ENCODE measurements around the gene SERPINB3.
"Not testable (repeated sequence)": the region's sequence is repeated elsewhere in the genome, so short reads cannot be mapped to it uniquely, and the experiment has no call there.

The SERPINB3 gene

DNA sequence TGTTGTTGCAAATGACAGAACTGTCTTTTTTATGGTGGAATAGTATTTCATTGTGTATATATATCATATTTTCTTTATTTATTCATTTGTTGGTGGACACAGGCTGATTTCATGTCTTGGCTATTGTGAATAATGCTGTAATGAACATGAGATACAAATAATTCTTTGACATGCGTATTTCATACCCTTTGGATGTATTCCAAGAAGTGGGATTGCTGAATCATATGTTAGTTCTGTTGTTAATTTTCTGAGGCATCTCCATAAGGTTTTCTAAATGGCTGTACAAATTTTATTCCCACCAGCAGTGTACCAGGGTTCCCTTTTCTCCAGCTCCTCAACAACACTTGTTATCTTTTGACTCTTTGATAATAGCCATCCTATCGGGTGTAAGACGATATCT, 11.4 kb downstream of the SERPINB3 start:
- H3K4me3 ChIP-seq (ENCODE audit: low read depth in 1 of 5, low read length in 5 of 5): not testable (repeated sequence)

DNA sequence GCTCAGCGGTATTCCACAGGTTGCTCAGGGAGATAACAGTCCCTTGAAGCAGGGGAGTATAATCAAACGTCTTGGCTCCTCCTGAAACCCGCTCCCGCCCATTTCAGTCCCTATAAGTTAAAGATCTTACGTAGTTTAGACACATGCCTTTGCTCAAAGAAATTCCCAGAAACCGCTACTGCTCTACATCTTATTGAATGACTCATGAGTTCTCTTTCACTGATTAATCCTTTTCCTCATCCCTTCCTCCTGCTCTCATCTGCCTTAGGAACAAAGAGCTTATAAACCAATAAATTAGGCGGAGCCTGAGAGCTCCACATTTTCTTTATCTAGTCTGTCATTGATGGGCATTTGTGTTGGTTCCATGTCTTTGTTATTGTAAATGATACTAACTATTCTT, 13.5 kb downstream of the SERPINB3 start:
- Histone ChIP-seq H3K9ac (ENCODE audit: low read length in 5 of 5) (no peak overlapping the region), H3K27ac (ENCODE audit: low read depth, low read length) (no peak overlapping the region), H3K4me1 (ENCODE audit: control insufficient read depth in 5 of 5, insufficient read depth in 5 of 5, low read length in 5 of 5) (no peaks in the 10 kb centered on the region), H3K27me3 (ENCODE audit: control insufficient read depth in 5 of 5, insufficient read depth in 4 of 5, low read length in 5 of 5) (no peaks in the 10 kb centered on the region), H3K9me3 (ENCODE audit: control insufficient read depth in 5 of 5, low read length in 5 of 5) (no peaks in the 10 kb centered on the region), H3K36me3 (ENCODE audit: control insufficient read depth in 5 of 5, insufficient read depth in 5 of 5, low read length in 5 of 5) (no peaks in the 10 kb centered on the region), H3K4me3 (ENCODE audit: low read depth in 1 of 5, low read length in 5 of 5) (no peak overlapping the region)

More for the DNA sequence above, 11.4 kb downstream of the SERPINB3 start:
- not testable (repeated sequence) for H3K27me3 ChIP-seq (ENCODE audit: control insufficient read depth in 5 of 5, insufficient read depth in 4 of 5, low read length in 5 of 5); H3K36me3 ChIP-seq (ENCODE audit: control insufficient read depth in 5 of 5, insufficient read depth in 5 of 5, low read length in 5 of 5); H3K4me1 ChIP-seq (ENCODE audit: control insufficient read depth in 5 of 5, insufficient read depth in 5 of 5, low read length in 5 of 5); H3K9me3 ChIP-seq (ENCODE audit: control insufficient read depth in 5 of 5, low read length in 5 of 5); H3K27ac ChIP-seq (ENCODE audit: low read depth, low read length); H3K9ac ChIP-seq (ENCODE audit: low read length in 5 of 5)

DNA sequence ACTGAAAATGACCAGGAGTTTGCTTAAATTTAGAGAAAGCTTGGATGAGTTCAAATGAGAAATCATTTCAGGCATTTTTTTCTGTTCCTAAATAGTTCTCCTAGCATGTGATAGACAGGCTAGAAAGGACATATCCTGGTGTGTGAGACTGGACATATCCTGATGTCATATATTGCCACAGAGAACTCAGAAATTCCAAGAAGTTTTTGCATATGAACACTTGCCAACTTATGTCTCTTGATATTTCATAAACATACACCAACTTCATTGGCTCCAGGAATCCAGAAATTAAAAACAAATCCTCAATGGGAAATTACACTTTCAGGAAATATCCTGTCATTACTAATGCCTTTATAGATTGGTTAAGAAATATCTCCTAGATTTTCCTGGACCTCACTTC, 14.8 kb downstream of the SERPINB3 start:
- no peak overlapping the region for H3K4me3 ChIP-seq (ENCODE audit: low read depth in 1 of 5, low read length in 5 of 5)
- H3K9ac ChIP-seq (ENCODE audit: low read length in 5 of 5): no peak overlapping the region
- no peaks in the 10 kb centered on the region for H3K27me3 ChIP-seq (ENCODE audit: control insufficient read depth in 5 of 5, insufficient read depth in 4 of 5, low read length in 5 of 5)
- H3K9me3 ChIP-seq (ENCODE audit: control insufficient read depth in 5 of 5, low read length in 5 of 5): no peaks in the 10 kb centered on the region
- no peak overlapping the region for H3K27ac ChIP-seq (ENCODE audit: low read depth, low read length)
- no peaks in the 10 kb centered on the region for H3K4me1 ChIP-seq (ENCODE audit: control insufficient read depth in 5 of 5, insufficient read depth in 5 of 5, low read length in 5 of 5)
- no peaks in the 10 kb centered on the region for H3K36me3 ChIP-seq (ENCODE audit: control insufficient read depth in 5 of 5, insufficient read depth in 5 of 5, low read length in 5 of 5)

DNA sequence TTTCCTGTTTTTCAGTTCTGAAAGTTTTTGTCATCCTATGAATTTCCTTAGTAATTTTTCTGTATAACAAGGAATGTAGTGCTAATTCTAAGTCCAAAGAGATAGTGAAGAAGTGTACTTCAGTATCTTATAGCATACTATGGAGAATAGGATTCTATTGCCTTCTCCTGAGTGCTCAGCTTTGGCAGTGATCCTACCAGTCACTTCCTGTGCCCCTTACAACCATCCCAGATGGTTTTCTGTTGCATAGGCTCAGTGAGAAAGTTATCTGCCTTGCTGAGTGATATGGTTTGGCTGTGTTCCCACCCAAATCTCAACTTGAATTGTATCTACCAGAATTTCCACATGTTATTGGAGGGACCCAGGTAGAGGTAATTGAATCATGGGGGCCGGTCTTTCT, 17.0 kb downstream of the SERPINB3 start:
- H3K9ac ChIP-seq (ENCODE audit: low read length in 5 of 5); H3K9me3 ChIP-seq (ENCODE audit: control insufficient read depth in 5 of 5, low read length in 5 of 5); H3K4me1 ChIP-seq (ENCODE audit: control insufficient read depth in 5 of 5, insufficient read depth in 5 of 5, low read length in 5 of 5); H3K36me3 ChIP-seq (ENCODE audit: control insufficient read depth in 5 of 5, insufficient read depth in 5 of 5, low read length in 5 of 5); H3K4me3 ChIP-seq (ENCODE audit: low read depth in 1 of 5, low read length in 5 of 5); H3K27ac ChIP-seq (ENCODE audit: low read depth, low read length); H3K27me3 ChIP-seq (ENCODE audit: control insufficient read depth in 5 of 5, insufficient read depth in 4 of 5, low read length in 5 of 5): not testable (repeated sequence)

DNA sequence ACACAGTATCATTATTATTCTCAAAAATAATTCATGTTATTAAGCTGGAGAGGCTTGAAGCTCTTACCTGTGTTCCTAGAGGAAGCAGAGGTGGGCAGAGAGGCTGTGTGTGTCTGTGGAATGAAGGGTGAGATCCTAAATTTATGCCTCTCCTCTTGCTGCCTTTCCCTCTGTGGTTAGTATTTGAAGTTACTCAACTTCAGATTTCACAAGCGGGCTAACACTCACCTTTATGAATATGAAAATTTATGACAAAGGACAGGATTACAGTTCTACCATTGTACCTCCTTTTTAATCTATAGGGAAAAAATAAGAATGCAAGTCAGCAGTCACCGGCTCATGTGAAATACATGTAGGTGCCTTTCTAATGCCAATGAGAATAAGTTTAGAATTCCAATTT, 17.6 kb downstream of the SERPINB3 start, which contains the start of gene SERPINB4:
Gene SERPINB4 (minus strand): TSS at position 115 of the 400 bp plus-strand sequence. CDS start 679 bp downstream, outside the sequence.
- H3K9me3 ChIP-seq (ENCODE audit: control insufficient read depth in 5 of 5, low read length in 5 of 5); H3K9ac ChIP-seq (ENCODE audit: low read length in 5 of 5); H3K4me1 ChIP-seq (ENCODE audit: control insufficient read depth in 5 of 5, insufficient read depth in 5 of 5, low read length in 5 of 5); H3K4me3 ChIP-seq (ENCODE audit: low read depth in 1 of 5, low read length in 5 of 5); H3K27ac ChIP-seq (ENCODE audit: low read depth, low read length); H3K36me3 ChIP-seq (ENCODE audit: control insufficient read depth in 5 of 5, insufficient read depth in 5 of 5, low read length in 5 of 5); H3K27me3 ChIP-seq (ENCODE audit: control insufficient read depth in 5 of 5, insufficient read depth in 4 of 5, low read length in 5 of 5): not testable (repeated sequence)

DNA sequence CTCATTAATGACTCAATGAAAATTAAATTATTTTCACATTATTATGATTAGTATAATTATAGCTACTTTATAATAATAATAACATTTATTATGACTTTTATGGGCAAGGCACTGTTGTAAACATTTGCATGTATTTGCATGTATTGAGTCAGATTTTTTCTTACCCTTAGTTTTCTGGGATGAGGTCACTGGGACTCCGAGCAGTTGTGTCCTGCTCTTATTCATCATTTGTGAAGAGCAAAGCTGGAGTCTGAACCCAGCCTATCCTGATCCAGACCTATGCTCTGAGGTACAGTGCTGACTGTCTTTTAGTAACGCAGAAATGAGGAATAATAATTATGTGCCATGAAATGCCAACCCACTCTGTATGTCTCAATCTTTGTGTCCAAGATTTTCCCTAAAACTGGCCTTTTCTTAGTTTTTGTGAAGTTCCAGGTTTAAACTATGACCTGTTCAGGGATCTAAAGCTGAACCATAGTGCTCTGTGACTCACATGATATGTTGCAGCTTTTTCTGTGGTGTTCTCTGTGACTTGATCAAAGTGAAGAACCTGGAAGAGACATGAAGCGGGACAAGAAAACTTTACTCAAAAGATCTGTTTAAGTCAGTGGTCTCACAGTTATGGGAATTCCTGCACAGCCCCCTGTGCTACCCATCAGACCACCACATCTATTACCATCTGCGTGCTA, 18.9 kb downstream of the SERPINB3 start:
- not testable (repeated sequence) for H3K36me3 ChIP-seq (ENCODE audit: control insufficient read depth in 5 of 5, insufficient read depth in 5 of 5, low read length in 5 of 5)

DNA sequence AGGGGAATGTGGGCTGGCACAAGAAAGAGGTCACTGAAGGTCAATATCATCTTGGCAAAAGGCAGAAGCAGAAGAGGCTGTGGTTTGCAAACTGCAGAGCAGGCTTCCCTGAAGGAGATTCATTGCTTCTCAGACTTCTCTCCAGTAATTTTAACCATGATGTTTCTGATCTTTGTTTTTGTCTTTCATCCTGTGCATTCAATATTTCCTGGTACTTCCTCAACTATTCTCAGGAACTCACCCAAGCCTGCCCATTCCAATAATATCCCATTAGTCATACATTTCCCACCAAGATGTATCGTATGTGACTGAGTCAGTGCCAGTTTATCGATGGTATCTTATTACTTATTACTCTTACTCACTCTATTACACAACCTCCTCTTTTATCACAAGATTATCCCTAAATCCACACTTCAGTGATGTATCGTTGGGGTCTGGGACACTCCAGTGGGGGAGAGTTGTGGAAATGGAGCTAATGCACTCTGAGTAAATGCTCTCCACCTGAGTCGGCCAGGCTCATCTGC, 20.5 kb downstream of the SERPINB3 start:
- H3K27me3 ChIP-seq (ENCODE audit: control insufficient read depth in 5 of 5, insufficient read depth in 4 of 5, low read length in 5 of 5); H3K36me3 ChIP-seq (ENCODE audit: control insufficient read depth in 5 of 5, insufficient read depth in 5 of 5, low read length in 5 of 5); H3K9ac ChIP-seq (ENCODE audit: low read length in 5 of 5); H3K9me3 ChIP-seq (ENCODE audit: control insufficient read depth in 5 of 5, low read length in 5 of 5); H3K4me3 ChIP-seq (ENCODE audit: low read depth in 1 of 5, low read length in 5 of 5); H3K4me1 ChIP-seq (ENCODE audit: control insufficient read depth in 5 of 5, insufficient read depth in 5 of 5, low read length in 5 of 5); H3K27ac ChIP-seq (ENCODE audit: low read depth, low read length): not testable (repeated sequence)

More for the DNA sequence above, 18.9 kb downstream of the SERPINB3 start:
- H3K27me3 ChIP-seq (ENCODE audit: control insufficient read depth in 5 of 5, insufficient read depth in 4 of 5, low read length in 5 of 5); H3K4me3 ChIP-seq (ENCODE audit: low read depth in 1 of 5, low read length in 5 of 5); H3K27ac ChIP-seq (ENCODE audit: low read depth, low read length); H3K9me3 ChIP-seq (ENCODE audit: control insufficient read depth in 5 of 5, low read length in 5 of 5); H3K4me1 ChIP-seq (ENCODE audit: control insufficient read depth in 5 of 5, insufficient read depth in 5 of 5, low read length in 5 of 5); H3K9ac ChIP-seq (ENCODE audit: low read length in 5 of 5): not testable (repeated sequence)

DNA sequence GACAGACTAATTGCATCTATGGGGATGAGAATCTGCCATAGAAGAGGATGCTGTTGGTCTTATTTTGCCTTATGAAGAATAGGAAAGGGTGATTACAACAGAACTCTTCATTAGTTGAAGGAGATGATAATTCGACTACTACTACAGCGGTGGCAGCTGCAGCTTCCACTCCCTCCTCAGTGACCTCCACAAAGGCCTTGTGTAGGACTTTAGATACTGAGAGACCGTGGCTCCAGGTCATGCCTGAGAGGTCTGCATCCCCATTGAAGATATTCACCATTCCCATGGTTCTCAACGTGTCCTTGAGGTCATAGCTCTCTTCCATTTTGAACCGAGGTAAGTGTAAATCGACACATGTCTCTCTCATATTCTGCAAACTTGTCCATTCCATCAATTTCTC, 24.0 kb downstream of the SERPINB3 start:
- Histone ChIP-seq H3K4me1 (ENCODE audit: control insufficient read depth in 5 of 5, insufficient read depth in 5 of 5, low read length in 5 of 5) (no peaks in the 10 kb centered on the region), H3K9me3 (ENCODE audit: control insufficient read depth in 5 of 5, low read length in 5 of 5) (no peaks in the 10 kb centered on the region), H3K4me3 (ENCODE audit: low read depth in 1 of 5, low read length in 5 of 5) (no peak overlapping the region), H3K27me3 (ENCODE audit: control insufficient read depth in 5 of 5, insufficient read depth in 4 of 5, low read length in 5 of 5) (no peaks in the 10 kb centered on the region), H3K9ac (ENCODE audit: low read length in 5 of 5) (no peak overlapping the region), H3K36me3 (ENCODE audit: control insufficient read depth in 5 of 5, insufficient read depth in 5 of 5, low read length in 5 of 5) (no peaks in the 10 kb centered on the region), H3K27ac (ENCODE audit: low read depth, low read length) (no peak overlapping the region)

DNA sequence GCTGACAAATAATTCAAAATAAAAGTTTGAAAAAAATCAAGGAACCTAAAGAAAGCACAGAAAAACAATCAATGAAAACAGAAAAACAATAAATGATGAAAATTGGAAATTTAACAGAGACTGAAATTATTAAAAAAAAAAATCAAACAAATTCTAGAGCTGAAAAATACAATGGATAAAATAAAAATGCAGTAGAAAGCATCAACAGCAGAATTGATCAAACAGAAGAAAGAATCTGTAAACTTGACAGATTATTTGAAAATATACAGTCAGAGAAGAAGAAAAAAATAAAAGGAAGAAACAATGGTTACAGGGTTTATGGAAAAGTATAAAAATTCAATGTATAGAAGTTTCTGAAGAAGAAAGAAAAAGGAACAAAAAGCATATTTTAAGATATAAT, 33.9 kb downstream of the SERPINB3 start:
- Histone ChIP-seq H3K27ac (ENCODE audit: low read depth, low read length) (no peak overlapping the region), H3K4me1 (ENCODE audit: control insufficient read depth in 5 of 5, insufficient read depth in 5 of 5, low read length in 5 of 5) (no peaks in the 10 kb centered on the region), H3K36me3 (ENCODE audit: control insufficient read depth in 5 of 5, insufficient read depth in 5 of 5, low read length in 5 of 5) (no peaks in the 10 kb centered on the region), H3K9ac (ENCODE audit: low read length in 5 of 5) (no peak overlapping the region), H3K27me3 (ENCODE audit: control insufficient read depth in 5 of 5, insufficient read depth in 4 of 5, low read length in 5 of 5) (no peaks in the 10 kb centered on the region), H3K4me3 (ENCODE audit: low read depth in 1 of 5, low read length in 5 of 5) (no peak overlapping the region), H3K9me3 (ENCODE audit: control insufficient read depth in 5 of 5, low read length in 5 of 5) (peaks cover 7 to 36% (median 29%) of the 10 kb centered on the region in 5 donors)

DNA sequence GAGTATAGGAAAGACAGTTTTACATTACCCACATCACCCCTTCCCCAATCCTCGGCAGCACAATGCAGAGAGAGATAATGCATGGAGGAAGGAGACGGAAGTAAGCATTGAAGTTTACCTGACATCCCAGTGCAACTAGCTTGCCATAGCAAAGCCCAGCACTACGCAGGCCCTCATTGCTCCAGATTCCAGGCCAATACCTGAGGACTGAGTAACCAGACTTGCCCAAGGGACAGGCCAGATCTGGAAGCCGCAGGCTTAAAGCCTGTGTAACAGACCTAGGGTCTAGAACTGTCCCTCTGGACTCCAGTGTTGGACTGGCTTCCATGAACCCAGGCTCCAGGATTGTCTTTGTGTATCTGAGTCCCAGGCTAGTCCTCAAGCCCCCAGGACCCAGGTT, 35.3 kb downstream of the SERPINB3 start:
- Histone ChIP-seq H3K9me3 (ENCODE audit: control insufficient read depth in 5 of 5, low read length in 5 of 5) (peaks cover 4 to 36% (median 29%) of the 10 kb centered on the region in 5 donors), H3K27me3 (ENCODE audit: control insufficient read depth in 5 of 5, insufficient read depth in 4 of 5, low read length in 5 of 5) (no peaks in the 10 kb centered on the region), H3K36me3 (ENCODE audit: control insufficient read depth in 5 of 5, insufficient read depth in 5 of 5, low read length in 5 of 5) (no peaks in the 10 kb centered on the region), H3K4me3 (ENCODE audit: low read depth in 1 of 5, low read length in 5 of 5) (peak overlapping the region in 2 of 5 donors; percentile 0 to 26), H3K27ac (ENCODE audit: low read depth, low read length) (no peak overlapping the region), H3K4me1 (ENCODE audit: control insufficient read depth in 5 of 5, insufficient read depth in 5 of 5, low read length in 5 of 5) (no peaks in the 10 kb centered on the region), H3K9ac (ENCODE audit: low read length in 5 of 5) (no peak overlapping the region)
